ENCODE results near the gene WDR5. TPM values are rescaled to one million over a fixed set of nuclear protein-coding genes. Genes with fewer than 3 reads are reported as not detected.

Gene WDR5
- total and polyA plus RNA-seq, 9 of the 15 experiments (the other 6 are each of a cell fraction or from before 2014, with no cell fraction given): 3.0 to 56.8 (median 38.6) TPM

DNA sequence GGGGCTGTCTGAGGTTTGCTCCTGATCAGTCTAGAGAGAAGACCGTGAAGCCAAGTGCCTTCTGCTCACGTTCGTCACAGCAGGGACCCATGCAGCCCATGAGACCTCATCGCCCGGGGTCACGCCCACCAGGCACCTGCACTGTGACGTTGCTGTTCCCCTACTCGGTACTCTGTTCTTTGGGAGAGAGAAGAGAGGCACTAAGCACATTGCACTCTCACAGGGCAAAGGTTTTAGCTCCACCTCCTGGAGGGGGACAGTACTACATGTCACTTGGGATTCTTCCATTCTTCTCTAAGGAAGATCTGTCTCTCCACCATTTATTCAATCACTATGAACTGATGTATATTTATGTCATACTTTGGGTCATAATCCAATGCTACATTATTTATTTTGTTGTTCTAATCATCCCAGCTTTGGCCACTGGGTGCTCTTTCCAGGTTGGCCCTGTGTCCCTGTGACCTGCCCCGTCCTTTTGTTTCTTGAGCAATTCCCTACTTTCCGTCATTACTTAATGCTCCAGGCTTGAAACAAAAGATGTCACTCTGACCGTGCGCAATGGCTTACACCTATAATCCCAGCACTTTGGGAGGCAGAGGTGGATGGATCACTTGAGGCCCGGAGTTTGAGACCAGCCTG lies 36.6 kb upstream of the WDR5 start:
- Histone ChIP-seq H3K27ac (ENCODE audit: extremely low read depth, low read depth, low read length) (no peak overlapping the region), H3K4me1 (replicated peaks in 1 of 2; ENCODE audit: control insufficient read depth in 2 of 2, insufficient read depth in 2 of 2, low read length in 2 of 2) (no peaks in the 10 kb centered on the region), H2AFZ (ENCODE audit: low read depth, low read length) (no peak overlapping the region), H3K9ac (ENCODE audit: insufficient read depth in 1 of 2, low read depth in 2 of 2, low read length in 2 of 2) (no peak overlapping the region), H3K36me3 (ENCODE audit: control insufficient read depth, insufficient read depth, low read length) (no peaks in the 10 kb centered on the region), H3K9me3 (replicated peaks; ENCODE audit: control insufficient read depth, insufficient read depth, low read depth, low read length) (no peaks in the 10 kb centered on the region), H3K79me2 (ENCODE audit: control insufficient read depth, insufficient read depth, low read length) (no peaks in the 10 kb centered on the region), H3K4me2 (ENCODE audit: insufficient read depth, low read length) (no peak overlapping the region), H3K9me1 (ENCODE audit: control insufficient read depth, insufficient read depth, low read length) (no peaks in the 10 kb centered on the region), H3K4me3 (no peak overlapping the region), H4K20me1 (replicated peaks; ENCODE audit: control insufficient read depth, insufficient read depth, low read length) (peaks cover 4% of the 10 kb centered on the region; the same call in 1 of the 2 replicates), H3K27me3 (ENCODE audit: control insufficient read depth in 2 of 2, insufficient read depth in 2 of 2, low read length in 2 of 2) (peaks cover 20 to 37% of the 10 kb centered on the region in 2 experiments; a peak in 4 of 5 replicates)
- in situ Hi-C loops (cut with MboI): loop anchor here (5.0 kb wide), 1 partner anchor 307 kb away; no protein-coding TSS in a partner anchor
- no TSS peak for BruUV-seq (replicated peaks)
- POLR2A ChIA-PET: interaction anchor here (0.5 kb wide), 1 partner anchor 26 kb away, joined by 3 read pairs; no protein-coding TSS in a partner anchor
- intact Hi-C loops (cut with micrococcal nuclease): loop anchor here (1.0 kb wide), 2 partner anchors 105 to 306 kb away; no protein-coding TSS in a partner anchor
- FAIRE-seq (peak; percentile 89), ATAC-seq (peak; percentile 94), DNase-seq (ENCODE audit: extremely low read depth in 1 of 4, low spot score in 3 of 4) (peak; percentile 69 to 78 (median 74))
- 5% methylated on average over 13 of the region's 13 CpGs for WGBS (ENCODE audit: insufficient coverage, low coverage, missing lambda C conversion rate)
- CTCF ChIA-PET (ENCODE audit: low intra/inter-chr PET ratio): interaction anchor here (0.5 to 1.6 kb wide), 3 partner anchors 306 to 490 kb away, joined by 3 to 13 read pairs (median 10); partner anchors contain the start of gene FAM163B
- TF ChIP-seq HNRNPH1 (optimal IDR thresholded peaks at IDR 0.05; ENCODE audit: low read depth, low read length) (no peak), DNMT1 (IDR thresholded peaks at IDR 0.05) (no peak), TFAM (CRISPR knock-in tag; conservative IDR thresholded peaks at IDR 0.05) (no peak), HDAC3 (IDR thresholded peaks at IDR 0.05; ENCODE audit: borderline replicate concordance, partially characterized antibody) (no peak), RBM25 (IDR thresholded peaks at IDR 0.05; ENCODE audit: low read depth, low read length, severe bottlenecking) (no peak), SOX6 (IDR thresholded peaks at IDR 0.05) (no peak), CBX3 (IDR thresholded peaks at IDR 0.05; ENCODE audit: borderline replicate concordance in 1 of 2, low read length in 2 of 2) (no peak), RAD21 (CRISPR knock-in tag; conservative IDR thresholded peaks at IDR 0.05 in 1 of 2, IDR thresholded peaks at IDR 0.05 in 1 of 2) (peak; percentile 67 to 93), TBL1XR1 (IDR thresholded peaks at IDR 0.05; ENCODE audit: low read length in 2 of 2) (no peak), POLR2H (tag; IDR thresholded peaks at IDR 0.05; ENCODE audit: low read depth) (no peak), ZFP36 (IDR thresholded peaks at IDR 0.05; ENCODE audit: low read depth, low read length, partially characterized antibody) (peak; percentile 10)
- TF ChIP-seq, protein P1, sequence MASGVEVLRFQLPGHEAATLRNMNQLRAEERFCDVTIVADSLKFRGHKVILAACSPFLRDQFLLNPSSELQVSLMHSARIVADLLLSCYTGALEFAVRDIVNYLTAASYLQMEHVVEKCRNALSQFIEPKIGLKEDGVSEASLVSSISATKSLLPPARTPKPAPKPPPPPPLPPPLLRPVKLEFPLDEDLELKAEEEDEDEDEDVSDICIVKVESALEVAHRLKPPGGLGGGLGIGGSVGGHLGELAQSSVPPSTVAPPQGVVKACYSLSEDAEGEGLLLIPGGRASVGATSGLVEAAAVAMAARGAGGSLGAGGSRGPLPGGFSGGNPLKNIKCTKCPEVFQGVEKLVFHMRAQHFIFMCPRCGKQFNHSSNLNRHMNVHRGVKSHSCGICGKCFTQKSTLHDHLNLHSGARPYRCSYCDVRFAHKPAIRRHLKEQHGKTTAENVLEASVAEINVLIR (CRISPR knock-in tag; IDR thresholded peaks at IDR 0.05): no peak
- TF ChIP-seq, protein P2, sequence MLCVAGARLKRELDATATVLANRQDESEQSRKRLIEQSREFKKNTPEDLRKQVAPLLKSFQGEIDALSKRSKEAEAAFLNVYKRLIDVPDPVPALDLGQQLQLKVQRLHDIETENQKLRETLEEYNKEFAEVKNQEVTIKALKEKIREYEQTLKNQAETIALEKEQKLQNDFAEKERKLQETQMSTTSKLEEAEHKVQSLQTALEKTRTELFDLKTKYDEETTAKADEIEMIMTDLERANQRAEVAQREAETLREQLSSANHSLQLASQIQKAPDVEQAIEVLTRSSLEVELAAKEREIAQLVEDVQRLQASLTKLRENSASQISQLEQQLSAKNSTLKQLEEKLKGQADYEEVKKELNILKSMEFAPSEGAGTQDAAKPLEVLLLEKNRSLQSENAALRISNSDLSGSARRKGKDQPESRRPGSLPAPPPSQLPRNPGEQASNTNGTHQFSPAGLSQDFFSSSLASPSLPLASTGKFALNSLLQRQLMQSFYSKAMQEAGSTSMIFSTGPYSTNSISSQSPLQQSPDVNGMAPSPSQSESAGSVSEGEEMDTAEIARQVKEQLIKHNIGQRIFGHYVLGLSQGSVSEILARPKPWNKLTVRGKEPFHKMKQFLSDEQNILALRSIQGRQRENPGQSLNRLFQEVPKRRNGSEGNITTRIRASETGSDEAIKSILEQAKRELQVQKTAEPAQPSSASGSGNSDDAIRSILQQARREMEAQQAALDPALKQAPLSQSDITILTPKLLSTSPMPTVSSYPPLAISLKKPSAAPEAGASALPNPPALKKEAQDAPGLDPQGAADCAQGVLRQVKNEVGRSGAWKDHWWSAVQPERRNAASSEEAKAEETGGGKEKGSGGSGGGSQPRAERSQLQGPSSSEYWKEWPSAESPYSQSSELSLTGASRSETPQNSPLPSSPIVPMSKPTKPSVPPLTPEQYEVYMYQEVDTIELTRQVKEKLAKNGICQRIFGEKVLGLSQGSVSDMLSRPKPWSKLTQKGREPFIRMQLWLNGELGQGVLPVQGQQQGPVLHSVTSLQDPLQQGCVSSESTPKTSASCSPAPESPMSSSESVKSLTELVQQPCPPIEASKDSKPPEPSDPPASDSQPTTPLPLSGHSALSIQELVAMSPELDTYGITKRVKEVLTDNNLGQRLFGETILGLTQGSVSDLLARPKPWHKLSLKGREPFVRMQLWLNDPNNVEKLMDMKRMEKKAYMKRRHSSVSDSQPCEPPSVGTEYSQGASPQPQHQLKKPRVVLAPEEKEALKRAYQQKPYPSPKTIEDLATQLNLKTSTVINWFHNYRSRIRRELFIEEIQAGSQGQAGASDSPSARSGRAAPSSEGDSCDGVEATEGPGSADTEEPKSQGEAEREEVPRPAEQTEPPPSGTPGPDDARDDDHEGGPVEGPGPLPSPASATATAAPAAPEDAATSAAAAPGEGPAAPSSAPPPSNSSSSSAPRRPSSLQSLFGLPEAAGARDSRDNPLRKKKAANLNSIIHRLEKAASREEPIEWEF (CRISPR knock-in tag; IDR thresholded peaks at IDR 0.05): no peak

All from K562 (cell line).